ENCODE measurements around the gene RABEP2.
"Not testable (repeated sequence)": the region's sequence is repeated elsewhere in the genome, so short reads cannot be mapped to it uniquely, and the experiment has no call there.

Gene RABEP2

DNA sequence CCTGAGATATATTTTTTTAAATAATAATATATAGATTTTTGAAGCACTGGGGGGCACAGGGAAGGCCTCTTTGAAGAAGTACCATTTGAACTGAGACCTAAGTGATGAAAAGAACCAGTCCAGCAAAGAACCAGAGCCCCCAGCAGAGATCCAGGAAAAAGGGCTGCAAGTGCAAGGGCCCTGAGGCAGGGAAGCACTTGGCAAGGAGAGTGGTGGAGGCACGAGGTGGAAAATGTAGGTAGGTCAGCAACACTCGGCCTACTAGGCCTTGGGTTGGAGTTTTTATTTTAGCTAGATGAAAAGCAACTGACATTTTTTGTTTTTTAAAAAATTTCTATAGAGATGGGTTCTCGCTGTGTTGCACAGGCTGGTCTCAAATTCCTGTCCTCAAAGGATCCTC is 5.2 kb upstream of the RABEP2 start:
- Histone ChIP-seq H3K9me3 (ENCODE audit: low read length) (no peaks in the 10 kb centered on the region), H3K4me3 (ENCODE audit: low read depth, low read length, poor library complexity, severe bottlenecking) (no peak overlapping the region), H4K20me1 (ENCODE audit: insufficient read depth, low read length) (no peaks in the 10 kb centered on the region), H2AFZ (ENCODE audit: low read length) (no peak overlapping the region), H3K4me1 (ENCODE audit: insufficient read depth, low read length, severe bottlenecking) (peaks cover 39% of the 10 kb centered on the region), H3K27me3 (ENCODE audit: insufficient read depth, low read length) (no peaks in the 10 kb centered on the region), H3K27ac (ENCODE audit: low read depth, low read length, poor library complexity, severe bottlenecking) (peak overlapping the region; percentile 97), H3K36me3 (ENCODE audit: insufficient read depth, low read length) (peaks cover 10% of the 10 kb centered on the region; the same call in 1 of the 2 replicates), H3K4me2 (ENCODE audit: low read length) (peak overlapping the region; percentile 84), H3K79me2 (ENCODE audit: insufficient read depth, low read length) (peaks cover 5% of the 10 kb centered on the region; the same call in 1 of the 2 replicates), H3K9ac (ENCODE audit: low read length) (peak overlapping the region; percentile 45; the same call in 1 of the 2 replicates), H3K9me2 (ENCODE audit: low read depth, low read length) (no peaks in the 10 kb centered on the region), H3F3A (ENCODE audit: insufficient read depth, low read length) (peaks cover 5% of the 10 kb centered on the region; the same call in 1 of the 2 replicates)
- TF ChIP-seq CTCF (IDR thresholded peaks at IDR 0.05; ENCODE audit: low read length), result no peak
- TF ChIP-seq EZH2 (IDR thresholded peaks at IDR 0.05; ENCODE audit: borderline replicate concordance, low read length), result no peak

- H3K4me1 ChIP-seq (ENCODE audit: insufficient read depth, low read length, severe bottlenecking), result peaks cover 49% of the 10 kb centered on the region
- H2AFZ ChIP-seq (ENCODE audit: low read length), result no peak overlapping the region
- H3K36me3 ChIP-seq (ENCODE audit: insufficient read depth, low read length), result peaks cover 5% of the 10 kb centered on the region
- H3F3A ChIP-seq (ENCODE audit: insufficient read depth, low read length), result peaks cover 8% of the 10 kb centered on the region
- no peak overlapping the region for H3K9ac ChIP-seq (ENCODE audit: low read length)
- no peaks in the 10 kb centered on the region for H3K9me3 ChIP-seq (ENCODE audit: low read length)
- peaks cover 5% of the 10 kb centered on the region; the same call in 1 of the 2 replicates for H3K79me2 ChIP-seq (ENCODE audit: insufficient read depth, low read length)
- TF ChIP-seq EZH2 (IDR thresholded peaks at IDR 0.05; ENCODE audit: borderline replicate concordance, low read length), result no peak
- H3K27ac ChIP-seq (ENCODE audit: low read depth, low read length, poor library complexity, severe bottlenecking), result peak overlapping the region; percentile 17
- H3K9me2 ChIP-seq (ENCODE audit: low read depth, low read length), result no peaks in the 10 kb centered on the region
- no peaks in the 10 kb centered on the region for H4K20me1 ChIP-seq (ENCODE audit: insufficient read depth, low read length)
- H3K27me3 ChIP-seq (ENCODE audit: insufficient read depth, low read length), result no peaks in the 10 kb centered on the region
- H3K4me2 ChIP-seq (ENCODE audit: low read length), result no peak overlapping the region
- H3K4me3 ChIP-seq (ENCODE audit: low read depth, low read length, poor library complexity, severe bottlenecking), result no peak overlapping the region
Observed at GRCh38 chr16:28927815-28928214, 2.8 kb upstream of the RABEP2 start.

GRCh38 chr16:28926284-28926683 is 1.2 kb upstream of the RABEP2 start:
- H3F3A ChIP-seq (ENCODE audit: insufficient read depth, low read length); H2AFZ ChIP-seq (ENCODE audit: low read length); H4K20me1 ChIP-seq (ENCODE audit: insufficient read depth, low read length); H3K9me2 ChIP-seq (ENCODE audit: low read depth, low read length); H3K36me3 ChIP-seq (ENCODE audit: insufficient read depth, low read length); H3K79me2 ChIP-seq (ENCODE audit: insufficient read depth, low read length); H3K27me3 ChIP-seq (ENCODE audit: insufficient read depth, low read length); H3K9me3 ChIP-seq (ENCODE audit: low read length); H3K9ac ChIP-seq (ENCODE audit: low read length): not testable (repeated sequence)
- Histone ChIP-seq H3K27ac (ENCODE audit: low read depth, low read length, poor library complexity, severe bottlenecking) (peak overlapping the region; percentile 96), H3K4me1 (ENCODE audit: insufficient read depth, low read length, severe bottlenecking) (peaks cover 34% of the 10 kb centered on the region), H3K4me3 (ENCODE audit: low read depth, low read length, poor library complexity, severe bottlenecking) (peak overlapping the region; percentile 76), H3K4me2 (ENCODE audit: low read length) (peak overlapping the region; percentile 86; the same call in 1 of the 2 replicates)

- Histone ChIP-seq H3K4me3 (ENCODE audit: low read depth, low read length, poor library complexity, severe bottlenecking) (peak overlapping the region; percentile 76), H3K4me2 (ENCODE audit: low read length) (peak overlapping the region; percentile 86), H3K4me1 (ENCODE audit: insufficient read depth, low read length, severe bottlenecking) (peaks cover 27% of the 10 kb centered on the region), H3K9me3 (ENCODE audit: low read length) (no peaks in the 10 kb centered on the region), H2AFZ (ENCODE audit: low read length) (no peak overlapping the region), H4K20me1 (ENCODE audit: insufficient read depth, low read length) (no peaks in the 10 kb centered on the region), H3F3A (ENCODE audit: insufficient read depth, low read length) (peaks cover 3% of the 10 kb centered on the region; the same call in 1 of the 2 replicates), H3K27me3 (ENCODE audit: insufficient read depth, low read length) (no peaks in the 10 kb centered on the region), H3K79me2 (ENCODE audit: insufficient read depth, low read length) (no peaks in the 10 kb centered on the region), H3K36me3 (ENCODE audit: insufficient read depth, low read length) (peaks cover 13% of the 10 kb centered on the region), H3K27ac (ENCODE audit: low read depth, low read length, poor library complexity, severe bottlenecking) (peak overlapping the region; percentile 96), H3K9ac (ENCODE audit: low read length) (peak overlapping the region; percentile 94), H3K9me2 (ENCODE audit: low read depth, low read length) (no peaks in the 10 kb centered on the region)
- TF ChIP-seq EZH2 (IDR thresholded peaks at IDR 0.05; ENCODE audit: borderline replicate concordance, low read length), result no peak
- TF ChIP-seq CTCF (IDR thresholded peaks at IDR 0.05; ENCODE audit: low read length), result no peak
Observed at GRCh38 chr16:28925386-28926228, 569 bp upstream of the RABEP2 start.

All from OCI-LY1 (cell line).